ENCODE data around the gene SLC1A4.
"Not testable (repeated sequence)": the region's sequence is repeated elsewhere in the genome, so short reads cannot be mapped to it uniquely, and the experiment has no call there.

SLC1A4 gene

GRCh38 chr2:64950226-64951160, 38.7 kb upstream of the SLC1A4 start:
- H3K36me3 ChIP-seq (ENCODE audit: control insufficient read depth in 2 of 2, insufficient read depth in 2 of 2, low read length in 2 of 2): no peaks in the 10 kb centered on the region
- H3K27me3 ChIP-seq (ENCODE audit: control insufficient read depth in 1 of 2, insufficient read depth in 2 of 2, low read length in 2 of 2): peaks cover 0 to 3% of the 10 kb centered on the region in 2 donors
- no peaks in the 10 kb centered on the region for H3K4me1 ChIP-seq (ENCODE audit: control insufficient read depth, insufficient read depth, low read length)
- H3K9me3 ChIP-seq (ENCODE audit: control insufficient read depth in 2 of 2, low read length in 2 of 2): no peaks in the 10 kb centered on the region
- no peak overlapping the region for H3K9ac ChIP-seq (ENCODE audit: low read length in 2 of 2)
- H3K27ac ChIP-seq (ENCODE audit: low read length): no peak overlapping the region
- no peak overlapping the region for H3K4me3 ChIP-seq (ENCODE audit: low read length in 2 of 2)

GRCh38 chr2:64951306-64951953, 37.8 kb upstream of the SLC1A4 start:
- Histone ChIP-seq H3K9me3 (ENCODE audit: control insufficient read depth in 2 of 2, low read length in 2 of 2) (no peaks in the 10 kb centered on the region), H3K4me3 (ENCODE audit: low read length in 2 of 2) (no peak overlapping the region), H3K9ac (ENCODE audit: low read length in 2 of 2) (no peak overlapping the region), H3K36me3 (ENCODE audit: control insufficient read depth in 2 of 2, insufficient read depth in 2 of 2, low read length in 2 of 2) (no peaks in the 10 kb centered on the region), H3K27ac (ENCODE audit: low read length) (no peak overlapping the region), H3K4me1 (ENCODE audit: control insufficient read depth, insufficient read depth, low read length) (no peaks in the 10 kb centered on the region), H3K27me3 (ENCODE audit: control insufficient read depth in 1 of 2, insufficient read depth in 2 of 2, low read length in 2 of 2) (peaks cover 0 to 3% of the 10 kb centered on the region in 2 donors)

- Histone ChIP-seq H3K36me3 (ENCODE audit: control insufficient read depth in 2 of 2, insufficient read depth in 2 of 2, low read length in 2 of 2) (no peaks in the 10 kb centered on the region), H3K27ac (ENCODE audit: low read length) (no peak overlapping the region), H3K9ac (ENCODE audit: low read length in 2 of 2) (no peak overlapping the region), H3K9me3 (ENCODE audit: control insufficient read depth in 2 of 2, low read length in 2 of 2) (no peaks in the 10 kb centered on the region), H3K4me3 (ENCODE audit: low read length in 2 of 2) (no peak overlapping the region), H3K4me1 (ENCODE audit: control insufficient read depth, insufficient read depth, low read length) (no peaks in the 10 kb centered on the region), H3K27me3 (ENCODE audit: control insufficient read depth in 1 of 2, insufficient read depth in 2 of 2, low read length in 2 of 2) (peaks cover 0 to 3% of the 10 kb centered on the region in 2 donors)
These were observed 37.1 kb upstream of the SLC1A4 start for GRCh38 chr2:64952096-64952495.

- Histone ChIP-seq H3K4me1 (ENCODE audit: control insufficient read depth, insufficient read depth, low read length) (no peaks in the 10 kb centered on the region), H3K9ac (ENCODE audit: low read length in 2 of 2) (no peak overlapping the region), H3K36me3 (ENCODE audit: control insufficient read depth in 2 of 2, insufficient read depth in 2 of 2, low read length in 2 of 2) (no peaks in the 10 kb centered on the region), H3K4me3 (ENCODE audit: low read length in 2 of 2) (no peak overlapping the region), H3K27me3 (ENCODE audit: control insufficient read depth in 1 of 2, insufficient read depth in 2 of 2, low read length in 2 of 2) (peaks cover 0 to 1% of the 10 kb centered on the region in 2 donors), H3K9me3 (ENCODE audit: control insufficient read depth in 2 of 2, low read length in 2 of 2) (no peaks in the 10 kb centered on the region), H3K27ac (ENCODE audit: low read length) (no peak overlapping the region)
These were observed 36.4 kb upstream of the SLC1A4 start for GRCh38 chr2:64952511-64953482.

- Histone ChIP-seq H3K9ac (ENCODE audit: low read length in 2 of 2) (no peak overlapping the region), H3K9me3 (ENCODE audit: control insufficient read depth in 2 of 2, low read length in 2 of 2) (no peaks in the 10 kb centered on the region), H3K27ac (ENCODE audit: low read length) (no peak overlapping the region), H3K4me1 (ENCODE audit: control insufficient read depth, insufficient read depth, low read length) (no peaks in the 10 kb centered on the region), H3K27me3 (ENCODE audit: control insufficient read depth in 1 of 2, insufficient read depth in 2 of 2, low read length in 2 of 2) (no peaks in the 10 kb centered on the region), H3K36me3 (ENCODE audit: control insufficient read depth in 2 of 2, insufficient read depth in 2 of 2, low read length in 2 of 2) (no peaks in the 10 kb centered on the region), H3K4me3 (ENCODE audit: low read length in 2 of 2) (no peak overlapping the region)
These were observed 33.7 kb upstream of the SLC1A4 start for GRCh38 chr2:64955467-64955866.

GRCh38 chr2:64957109-64957903, 31.9 kb upstream of the SLC1A4 start:
- H3K4me1 ChIP-seq (ENCODE audit: control insufficient read depth, insufficient read depth, low read length): no peaks in the 10 kb centered on the region
- no peak overlapping the region for H3K4me3 ChIP-seq (ENCODE audit: low read length in 2 of 2)
- no peaks in the 10 kb centered on the region for H3K36me3 ChIP-seq (ENCODE audit: control insufficient read depth in 2 of 2, insufficient read depth in 2 of 2, low read length in 2 of 2)
- H3K9ac ChIP-seq (ENCODE audit: low read length in 2 of 2): no peak overlapping the region
- no peaks in the 10 kb centered on the region for H3K9me3 ChIP-seq (ENCODE audit: control insufficient read depth in 2 of 2, low read length in 2 of 2)
- no peak overlapping the region for H3K27ac ChIP-seq (ENCODE audit: low read length)
- H3K27me3 ChIP-seq (ENCODE audit: control insufficient read depth in 1 of 2, insufficient read depth in 2 of 2, low read length in 2 of 2): no peaks in the 10 kb centered on the region

- no peaks in the 10 kb centered on the region for H3K4me1 ChIP-seq (ENCODE audit: control insufficient read depth, insufficient read depth, low read length)
- no peaks in the 10 kb centered on the region for H3K27me3 ChIP-seq (ENCODE audit: control insufficient read depth in 1 of 2, insufficient read depth in 2 of 2, low read length in 2 of 2)
- no peak overlapping the region for H3K4me3 ChIP-seq (ENCODE audit: low read length in 2 of 2)
- H3K9ac ChIP-seq (ENCODE audit: low read length in 2 of 2): no peak overlapping the region
- H3K36me3 ChIP-seq (ENCODE audit: control insufficient read depth in 2 of 2, insufficient read depth in 2 of 2, low read length in 2 of 2): no peaks in the 10 kb centered on the region
- H3K9me3 ChIP-seq (ENCODE audit: control insufficient read depth in 2 of 2, low read length in 2 of 2): no peaks in the 10 kb centered on the region
- no peak overlapping the region for H3K27ac ChIP-seq (ENCODE audit: low read length)
These were observed 30.6 kb upstream of the SLC1A4 start for GRCh38 chr2:64958556-64958955.

GRCh38 chr2:64960819-64961218, 28.4 kb upstream of the SLC1A4 start:
- no peak overlapping the region for H3K4me3 ChIP-seq (ENCODE audit: low read length in 2 of 2)
- no peaks in the 10 kb centered on the region for H3K4me1 ChIP-seq (ENCODE audit: control insufficient read depth, insufficient read depth, low read length)
- H3K9ac ChIP-seq (ENCODE audit: low read length in 2 of 2): no peak overlapping the region
- no peaks in the 10 kb centered on the region for H3K27me3 ChIP-seq (ENCODE audit: control insufficient read depth in 1 of 2, insufficient read depth in 2 of 2, low read length in 2 of 2)
- H3K27ac ChIP-seq (ENCODE audit: low read length): no peak overlapping the region
- no peaks in the 10 kb centered on the region for H3K9me3 ChIP-seq (ENCODE audit: control insufficient read depth in 2 of 2, low read length in 2 of 2)
- no peaks in the 10 kb centered on the region for H3K36me3 ChIP-seq (ENCODE audit: control insufficient read depth in 2 of 2, insufficient read depth in 2 of 2, low read length in 2 of 2)

GRCh38 chr2:64963138-64963537, 26.1 kb upstream of the SLC1A4 start:
- H3K27me3 ChIP-seq (ENCODE audit: control insufficient read depth in 1 of 2, insufficient read depth in 2 of 2, low read length in 2 of 2); H3K4me3 ChIP-seq (ENCODE audit: low read length in 2 of 2); H3K36me3 ChIP-seq (ENCODE audit: control insufficient read depth in 2 of 2, insufficient read depth in 2 of 2, low read length in 2 of 2); H3K27ac ChIP-seq (ENCODE audit: low read length); H3K9ac ChIP-seq (ENCODE audit: low read length in 2 of 2); H3K9me3 ChIP-seq (ENCODE audit: control insufficient read depth in 2 of 2, low read length in 2 of 2); H3K4me1 ChIP-seq (ENCODE audit: control insufficient read depth, insufficient read depth, low read length): not testable (repeated sequence)

- no peaks in the 10 kb centered on the region for H3K4me1 ChIP-seq (ENCODE audit: control insufficient read depth, insufficient read depth, low read length)
- no peak overlapping the region for H3K27ac ChIP-seq (ENCODE audit: low read length)
- H3K9ac ChIP-seq (ENCODE audit: low read length in 2 of 2): no peak overlapping the region
- H3K36me3 ChIP-seq (ENCODE audit: control insufficient read depth in 2 of 2, insufficient read depth in 2 of 2, low read length in 2 of 2): no peaks in the 10 kb centered on the region
- H3K4me3 ChIP-seq (ENCODE audit: low read length in 2 of 2): no peak overlapping the region
- H3K27me3 ChIP-seq (ENCODE audit: control insufficient read depth in 1 of 2, insufficient read depth in 2 of 2, low read length in 2 of 2): no peaks in the 10 kb centered on the region
- H3K9me3 ChIP-seq (ENCODE audit: control insufficient read depth in 2 of 2, low read length in 2 of 2): no peaks in the 10 kb centered on the region
These were observed 25.5 kb upstream of the SLC1A4 start for GRCh38 chr2:64963719-64964118.
